Kidney (tissue), 14 donors: ENCODE measurements around the gene TMEM131. TPM values are rescaled to one million over a fixed set of nuclear protein-coding genes. Genes with fewer than 3 reads are reported as not detected.

ENCODE experiments used
- DNase-seq, 5 donors: peaks; one replicate each; pipeline ENCODE4 v3.0.0-alpha.2; 2013 to 2020
- FAIRE-seq: peaks from 2 replicates; lab custom pipeline; 2012; peaks lifted over from hg19 to GRCh38; lab: Jason Lieb, UNC
- H3K27ac ChIP-seq, 2 donors: one replicate each; pipeline ENCODE4 v1.7.0; 2013; ENCODE audit warnings: low read depth in 2 of 2, low read length in 2 of 2, inconsistent platforms in 1 of 2
- H3K27me3 ChIP-seq: one replicate; pipeline ENCODE4 v1.7.1; 2013; ENCODE audit warnings: low read length, inconsistent platforms; ENCODE audit not compliant: control insufficient read depth, insufficient read depth
- H3K36me3 ChIP-seq, 3 donors: one replicate each; pipeline versions ENCODE4 v1.7.0 to v1.7.1; 2013; ENCODE audit warnings: low read length in 3 of 3, control low read depth in 1 of 3, inconsistent platforms in 1 of 3; ENCODE audit not compliant: insufficient read depth in 3 of 3, control insufficient read depth in 2 of 3
- H3K4me1 ChIP-seq, 3 donors: one replicate each; pipeline versions ENCODE4 v1.7.0 to v1.7.1; 2013; ENCODE audit warnings: low read length in 3 of 3, inconsistent platforms in 1 of 3, low read depth in 1 of 3; ENCODE audit not compliant: control insufficient read depth in 2 of 3, insufficient read depth in 2 of 3
- H3K4me3 ChIP-seq, 3 donors: one replicate each; pipeline versions ENCODE4 v1.7.0 to v1.8.1; 2013; ENCODE audit warnings: low read length in 3 of 3, control low read depth in 1 of 3, inconsistent platforms in 1 of 3
- H3K9ac ChIP-seq, 3 donors: one replicate each; pipeline versions ENCODE4 v1.7.0 to v1.7.1; 2013; ENCODE audit warnings: low read length in 3 of 3, control low read depth in 1 of 3, inconsistent platforms in 1 of 3
- H3K9me3 ChIP-seq, 3 donors: one replicate each; pipeline versions ENCODE4 v1.7.0 to v1.7.1; 2013; ENCODE audit warnings: low read length in 3 of 3, control low read depth in 1 of 3, inconsistent platforms in 1 of 3; ENCODE audit not compliant: control insufficient read depth in 2 of 3, insufficient read depth in 1 of 3
- intact Hi-C: fragments of 100-400 bp; cut with DNase I; formaldehyde crosslinking; loops from one replicate; pipeline ENCODE4 v1.11.1; 2022
- polyA plus RNA-seq: library from polyadenylated mRNA; stranded (reverse); fragments of 350-450 nt; fragmentation: Illumina TruSeq; extraction: RNeasy Lipid Tissue Mini Kit (QIAGEN cat#74804); gene quantifications from one replicate; pipeline ENCODE4 v1.2.3, GENCODE V29; 2014; ENCODE audit warnings: low read depth, low replicate concordance; ENCODE audit not compliant: insufficient read depth
- total RNA-seq: library from RNA; stranded (reverse); fragmentation: NEBNext Ultra II Directional; extraction: Animal tissue kit (Norgen Biotek cat#: 25700); gene quantifications from one replicate; pipeline ENCODE4 v1.2.1, GENCODE V29; 2021
- TF ChIP-seq, protein P1 (sequence below): IDR thresholded peaks from 3 replicates; pipeline ENCODE4 v1.5.1; 2012; ENCODE audit warnings: mild to moderate bottlenecking, moderate library complexity, borderline replicate concordance; ENCODE audit not compliant: insufficient read depth; ENCODE audit errors: extremely low read depth
- donor health status: control.
- donor health status: control.
- donor health status: control.
- donor health status: control.
- donor health status: control.
- donor health status: DM: yes; HTN: yes; CAD: no.
- donor health status: Normal renal cell carcinoma (clear cell type).

Gene TMEM131
- total and polyA plus RNA-seq, 2 donors from 2014 or later = 8.0 to 38.4 TPM

- H3K9me3 ChIP-seq = peaks cover 0 to 1% (median 0%) of the 10 kb centered on the region in 3 donors
- H3K36me3 ChIP-seq = no peaks in the 10 kb centered on the region
- no peaks in the 10 kb centered on the region for H3K27me3 ChIP-seq
- peak overlapping the region in 1 of 3 donors; percentile 93 for H3K9ac ChIP-seq
- FAIRE-seq = no peak
- peaks cover 2 to 12% (median 4%) of the 10 kb centered on the region in 3 donors for H3K4me1 ChIP-seq
- DNase-seq = no peak
- intact Hi-C loops = no loop called here
- peak overlapping the region in 2 of 3 donors; percentile 94 to 95 for H3K4me3 ChIP-seq
- H3K27ac ChIP-seq = no peak overlapping the region
- TF ChIP-seq, protein P1, sequence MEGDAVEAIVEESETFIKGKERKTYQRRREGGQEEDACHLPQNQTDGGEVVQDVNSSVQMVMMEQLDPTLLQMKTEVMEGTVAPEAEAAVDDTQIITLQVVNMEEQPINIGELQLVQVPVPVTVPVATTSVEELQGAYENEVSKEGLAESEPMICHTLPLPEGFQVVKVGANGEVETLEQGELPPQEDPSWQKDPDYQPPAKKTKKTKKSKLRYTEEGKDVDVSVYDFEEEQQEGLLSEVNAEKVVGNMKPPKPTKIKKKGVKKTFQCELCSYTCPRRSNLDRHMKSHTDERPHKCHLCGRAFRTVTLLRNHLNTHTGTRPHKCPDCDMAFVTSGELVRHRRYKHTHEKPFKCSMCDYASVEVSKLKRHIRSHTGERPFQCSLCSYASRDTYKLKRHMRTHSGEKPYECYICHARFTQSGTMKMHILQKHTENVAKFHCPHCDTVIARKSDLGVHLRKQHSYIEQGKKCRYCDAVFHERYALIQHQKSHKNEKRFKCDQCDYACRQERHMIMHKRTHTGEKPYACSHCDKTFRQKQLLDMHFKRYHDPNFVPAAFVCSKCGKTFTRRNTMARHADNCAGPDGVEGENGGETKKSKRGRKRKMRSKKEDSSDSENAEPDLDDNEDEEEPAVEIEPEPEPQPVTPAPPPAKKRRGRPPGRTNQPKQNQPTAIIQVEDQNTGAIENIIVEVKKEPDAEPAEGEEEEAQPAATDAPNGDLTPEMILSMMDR = no peak
Observed at GRCh38 chr2:97992836-97993825, 2.6 kb downstream of the TMEM131 start.

- TF ChIP-seq, protein P1 = no peak
Observed at GRCh38 chr2:97991081-97991856, 4.5 kb downstream of the TMEM131 start.

GRCh38 chr2:97988722-97989121 lies 7.0 kb downstream of the TMEM131 start:
- no peak for FAIRE-seq
- Histone ChIP-seq H3K4me3 (no peak overlapping the region), H3K9me3 (peaks cover 0 to 6% (median 0%) of the 10 kb centered on the region in 3 donors), H3K9ac (no peak overlapping the region), H3K4me1 (peaks cover 0 to 8% (median 4%) of the 10 kb centered on the region in 3 donors), H3K36me3 (no peaks in the 10 kb centered on the region), H3K27me3 (no peaks in the 10 kb centered on the region), H3K27ac (no peak overlapping the region)
- intact Hi-C loops = no loop called here
- no peak for DNase-seq
- TF ChIP-seq, protein P1 = no peak

More at GRCh38 chr2:97991081-97991856, 4.5 kb downstream of the TMEM131 start:
- Histone ChIP-seq H3K27me3 (no peaks in the 10 kb centered on the region), H3K36me3 (no peaks in the 10 kb centered on the region), H3K9ac (no peak overlapping the region), H3K27ac (no peak overlapping the region), H3K4me1 (peaks cover 2 to 12% (median 4%) of the 10 kb centered on the region in 3 donors), H3K4me3 (no peak overlapping the region), H3K9me3 (peaks cover 0 to 6% (median 0%) of the 10 kb centered on the region in 3 donors)
- FAIRE-seq = no peak
- intact Hi-C loops = no loop called here
- no peak for DNase-seq
